Small intestine (tissue), 7 donors: ENCODE data around the gene PLCB4. TPM values are rescaled to one million over a fixed set of nuclear protein-coding genes. Genes with fewer than 3 reads are reported as not detected.

ENCODE experiments used
- DNase-seq, 2 donors: peaks; one replicate each; pipeline versions ENCODE4 v3.0.0 to v3.0.0-alpha.2; 2013
- FAIRE-seq: peaks from 2 replicates; lab custom pipeline; 2012; peaks lifted over from hg19 to GRCh38; lab: Jason Lieb, UNC
- H3K27ac ChIP-seq, 3 donors: one replicate each; pipeline ENCODE4 v1.5.1; 2013; ENCODE audit warnings: low read length in 2 of 3, mild to moderate bottlenecking in 2 of 3, control low read depth in 1 of 3, inconsistent platforms in 1 of 3, low read depth in 1 of 3, moderate library complexity in 1 of 3
- H3K27me3 ChIP-seq, 3 donors: one replicate each; pipeline ENCODE4 v1.6.1; 2013; ENCODE audit warnings: low read length in 3 of 3, inconsistent platforms in 1 of 3; ENCODE audit not compliant: control insufficient read depth in 3 of 3, insufficient read depth in 3 of 3
- H3K36me3 ChIP-seq, 3 donors: one replicate each; pipeline ENCODE4 v1.6.1; 2013; ENCODE audit warnings: low read length in 3 of 3, inconsistent platforms in 1 of 3, low read depth in 1 of 3, mild to moderate bottlenecking in 1 of 3, moderate library complexity in 1 of 3; ENCODE audit not compliant: control insufficient read depth in 3 of 3, insufficient read depth in 2 of 3
- H3K4me1 ChIP-seq, 3 donors: one replicate each; pipeline ENCODE4 v1.6.1; 2013; ENCODE audit warnings: low read length in 2 of 3, inconsistent platforms in 1 of 3, low read depth in 1 of 3, mild to moderate bottlenecking in 1 of 3, moderate library complexity in 1 of 3; ENCODE audit not compliant: control insufficient read depth in 3 of 3, insufficient read depth in 2 of 3
- H3K4me3 ChIP-seq, 3 donors: one replicate each; pipeline ENCODE4 v1.5.1; 2013; ENCODE audit warnings: low read length in 3 of 3, control low read depth in 1 of 3, inconsistent platforms in 1 of 3, low read depth in 1 of 3, mild to moderate bottlenecking in 1 of 3, moderate library complexity in 1 of 3
- H3K9me3 ChIP-seq, 2 donors: one replicate each; pipeline ENCODE4 v1.6.1; 2013; ENCODE audit warnings: low read depth in 1 of 2, low read length in 1 of 2; ENCODE audit not compliant: control insufficient read depth in 2 of 2, insufficient read depth in 1 of 2
- WGBS, 3 donors: extraction: QIAGEN DNeasy Blood & Tissue Kit; methylation state at CpG; one replicate each; pipeline ENCODE4 v1.1.7; 2013; 5-methylcytosine and 5-hydroxymethylcytosine counted together
- polyA plus RNA-seq, 4 donors: library from polyadenylated mRNA; stranded (reverse) in 3 of 4; unstranded in 1 of 4; fragments of 200-250 nt in 3 of 4; fragments of 120-200 nt in 1 of 4; gene quantifications; one replicate each; pipeline versions ENCODE4 v1.2.1 to v1.2.3, GENCODE V29; 2013
- donor health status: healthy with polysubstance abuse.
- donor health status: control.
- donor health status: control.
- donor health status: Bipolar disorder and iron deficiency.
- donor health status: healthy.

The PLCB4 gene
- polyA plus RNA-seq, 4 donors, result under 0.01 to 14.4 (median 3.4) TPM

DNA sequence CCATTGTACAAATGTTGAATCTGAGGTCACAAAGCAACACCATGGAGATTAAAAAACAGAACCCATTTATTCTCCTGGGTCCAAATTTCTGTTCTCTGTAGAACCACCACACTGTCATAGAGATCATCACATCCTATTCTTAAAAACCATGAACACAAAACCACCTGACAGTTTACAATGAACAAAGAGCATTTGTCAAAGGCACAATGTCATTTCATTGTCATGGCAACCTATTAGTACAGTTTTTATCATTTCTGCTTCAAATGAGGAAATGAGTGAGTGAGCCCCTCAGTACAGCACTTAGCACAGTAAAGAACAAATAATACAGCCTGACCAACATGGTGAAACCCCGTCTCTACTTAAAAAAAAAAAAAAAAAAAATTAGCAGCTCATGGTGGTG, 422.4 kb downstream of the PLCB4 start:
- DNase-seq (no peak), FAIRE-seq (no peak)
- WGBS, 3 donors, result 76 to 92% (median 80%) methylated on average over 1 of the region's 1 CpG
- no peaks in the 10 kb centered on the region for H3K36me3 ChIP-seq
- peaks cover 0 to 3% of the 10 kb centered on the region in 2 donors for H3K9me3 ChIP-seq
- no peak overlapping the region for H3K4me3 ChIP-seq
- no peaks in the 10 kb centered on the region for H3K4me1 ChIP-seq
- no peak overlapping the region for H3K27ac ChIP-seq
- H3K27me3 ChIP-seq, result no peaks in the 10 kb centered on the region

DNA sequence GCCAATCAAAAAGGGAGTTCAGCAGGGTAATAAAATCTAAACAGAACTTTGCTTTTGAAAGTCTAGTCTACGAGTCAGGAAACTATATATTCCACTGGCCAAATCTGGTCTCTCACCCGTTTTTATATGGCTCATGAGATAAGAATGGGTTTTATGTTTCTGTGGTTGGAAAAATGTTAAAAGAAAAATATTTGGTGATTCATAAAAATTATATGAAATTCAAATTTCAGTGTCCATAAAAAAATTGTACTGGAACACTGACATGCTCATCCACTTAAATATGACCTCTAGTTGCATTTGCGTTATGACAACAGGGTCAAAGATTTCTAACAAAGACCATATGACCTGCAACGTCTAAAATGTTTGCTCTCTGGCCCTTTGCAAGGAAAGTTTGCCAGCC, 423.2 kb downstream of the PLCB4 start:
- FAIRE-seq (no peak), DNase-seq (no peak)
- Histone ChIP-seq H3K9me3 (peaks cover 0 to 3% of the 10 kb centered on the region in 2 donors), H3K4me3 (no peak overlapping the region), H3K4me1 (no peaks in the 10 kb centered on the region), H3K36me3 (no peaks in the 10 kb centered on the region), H3K27me3 (no peaks in the 10 kb centered on the region), H3K27ac (no peak overlapping the region)
- 36 to 62% (median 41%) methylated on average over 4 of the region's 4 CpGs for WGBS, 3 donors

DNA sequence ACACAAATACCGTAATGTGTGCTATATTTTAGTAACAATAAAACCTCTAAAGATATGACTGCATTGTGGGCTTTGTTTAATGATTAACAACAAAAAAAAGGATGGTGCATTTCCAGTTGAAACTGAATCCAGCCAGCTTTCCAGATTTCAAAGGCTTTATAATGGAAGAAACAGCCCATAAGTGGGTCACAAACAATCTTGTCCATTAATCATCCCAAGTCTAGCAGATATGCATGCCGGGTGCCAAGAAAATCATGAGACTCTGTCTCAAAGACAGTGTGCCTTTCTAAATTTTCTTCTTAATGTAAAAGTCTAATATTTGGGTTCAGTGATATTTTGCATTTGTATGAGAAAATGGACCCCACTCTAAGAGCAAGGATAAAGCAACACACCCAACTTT, 424.9 kb downstream of the PLCB4 start:
- Histone ChIP-seq H3K27me3 (no peaks in the 10 kb centered on the region), H3K4me1 (no peaks in the 10 kb centered on the region), H3K27ac (no peak overlapping the region), H3K4me3 (no peak overlapping the region), H3K36me3 (no peaks in the 10 kb centered on the region), H3K9me3 (peaks cover 0 to 3% of the 10 kb centered on the region in 2 donors)
- DNase-seq (no peak), FAIRE-seq (no peak)
- WGBS, 3 donors, result 19 to 57% (median 41%) methylated on average over 2 of the region's 2 CpGs

DNA sequence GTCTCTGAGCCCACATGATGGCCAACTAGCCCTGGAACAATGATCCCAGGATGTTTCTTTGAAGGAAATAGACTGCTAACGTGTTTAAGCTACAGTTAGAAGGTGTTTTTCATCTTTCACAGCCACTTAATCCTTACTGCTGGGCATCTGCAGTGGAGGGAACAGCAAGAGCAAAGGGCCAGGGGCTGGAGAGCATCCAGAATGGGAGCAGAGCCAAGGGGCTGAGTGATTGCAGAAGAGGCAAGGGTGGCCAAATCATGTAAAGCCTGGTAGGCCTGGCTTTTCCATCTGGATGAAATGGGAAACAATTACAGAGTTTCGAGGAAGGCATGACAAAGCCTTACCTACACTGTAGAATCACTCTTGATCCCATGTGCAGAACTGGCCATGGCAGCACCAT, 426.8 kb downstream of the PLCB4 start:
- WGBS, 3 donors, result 45 to 71% (median 57%) methylated on average over 2 of the region's 2 CpGs
- H3K9me3 ChIP-seq, result peaks cover 0 to 3% of the 10 kb centered on the region in 2 donors
- no peak for FAIRE-seq
- H3K4me1 ChIP-seq, result no peaks in the 10 kb centered on the region
- no peaks in the 10 kb centered on the region for H3K36me3 ChIP-seq
- H3K27ac ChIP-seq, result no peak overlapping the region
- no peaks in the 10 kb centered on the region for H3K27me3 ChIP-seq
- DNase-seq, result no peak
- H3K4me3 ChIP-seq, result no peak overlapping the region

DNA sequence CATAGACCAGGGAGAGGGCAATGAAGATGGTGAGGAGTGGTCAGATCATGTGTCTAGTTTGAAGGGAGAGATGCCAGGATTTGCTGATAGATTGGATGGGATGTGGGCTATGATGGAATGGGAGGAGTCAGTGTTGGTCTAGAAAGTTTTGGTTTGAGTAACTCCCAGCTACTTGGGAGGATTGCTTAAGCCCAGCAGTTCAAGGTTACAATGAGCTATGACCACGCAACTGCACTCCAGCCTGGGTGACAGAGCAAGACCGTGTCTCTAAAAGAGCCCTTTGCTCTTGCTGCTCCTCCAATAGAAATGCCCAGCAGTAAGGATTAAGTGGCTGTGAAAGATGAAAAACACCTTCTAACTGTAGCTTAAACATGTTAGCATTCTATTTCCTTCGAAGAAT, 427.3 kb downstream of the PLCB4 start:
- Histone ChIP-seq H3K4me1 (no peaks in the 10 kb centered on the region), H3K27ac (no peak overlapping the region), H3K27me3 (no peaks in the 10 kb centered on the region), H3K9me3 (peaks cover 0 to 3% of the 10 kb centered on the region in 2 donors), H3K4me3 (no peak overlapping the region), H3K36me3 (no peaks in the 10 kb centered on the region)
- no peak for DNase-seq
- no peak for FAIRE-seq
- 74 to 80% (median 76%) methylated on average over 3 of the region's 3 CpGs for WGBS, 3 donors

DNA sequence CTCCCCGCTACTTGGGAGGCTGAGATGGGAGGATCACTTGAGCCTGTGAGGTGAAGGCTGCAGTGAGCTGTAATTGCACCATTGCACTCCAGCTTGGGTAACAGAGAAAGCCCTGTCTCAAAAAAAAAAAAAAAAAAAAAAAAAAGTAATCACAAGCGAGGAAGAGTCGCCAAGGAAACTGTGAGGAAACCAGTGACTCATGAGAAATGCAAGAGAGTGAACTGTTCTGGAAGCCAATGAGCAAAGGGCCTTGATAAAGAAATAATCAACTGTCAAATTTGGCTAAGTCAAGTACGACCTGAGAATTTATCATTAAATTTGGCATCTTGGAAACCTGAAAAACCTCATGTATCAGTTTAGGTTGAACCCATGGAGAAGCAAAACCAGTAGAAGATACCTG, 429.4 kb downstream of the PLCB4 start:
- WGBS, 3 donors, result 70 to 83% (median 79%) methylated on average over 4 of the region's 4 CpGs

DNA sequence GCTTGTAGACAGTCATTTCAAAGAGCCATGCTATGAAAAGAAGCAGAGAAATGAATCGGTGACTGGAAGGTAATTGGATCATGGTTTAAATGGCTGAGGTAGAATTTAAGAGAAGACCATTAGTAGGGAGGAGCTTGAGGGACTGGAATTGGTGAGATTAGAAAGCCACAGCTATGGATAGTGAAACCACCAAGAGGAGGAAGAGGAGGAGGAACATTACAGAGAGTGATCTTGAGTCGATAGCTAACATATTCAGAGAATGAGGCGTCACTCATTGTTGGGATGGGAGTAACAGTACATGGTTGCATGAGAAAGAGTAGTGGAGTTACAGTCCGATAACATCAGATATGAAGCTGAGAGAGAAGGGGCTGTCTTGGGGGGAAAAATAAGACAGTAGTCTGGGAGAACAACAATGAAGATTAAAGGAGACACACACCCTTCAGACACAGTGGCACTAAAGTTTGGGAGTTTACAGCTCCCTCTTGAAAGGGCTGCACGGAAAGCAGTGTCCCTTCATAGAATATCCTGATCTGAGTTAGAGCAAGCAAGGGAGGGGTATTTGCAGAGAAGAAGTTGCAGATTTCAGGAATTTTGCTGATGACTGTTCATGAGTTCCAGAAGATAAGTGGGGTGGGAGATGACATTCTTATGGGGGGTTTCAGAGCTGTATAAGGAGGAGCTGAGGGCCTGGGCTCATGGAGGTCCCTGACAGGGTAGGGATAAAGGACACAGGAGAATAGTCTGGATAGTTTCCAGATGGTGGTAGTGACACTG, 430.4 kb downstream of the PLCB4 start:
- Histone ChIP-seq H3K27ac (no peak overlapping the region), H3K27me3 (peaks cover 0 to 6% (median 0%) of the 10 kb centered on the region in 3 donors), H3K36me3 (no peaks in the 10 kb centered on the region), H3K4me1 (no peaks in the 10 kb centered on the region), H3K9me3 (peaks cover 0 to 3% of the 10 kb centered on the region in 2 donors), H3K4me3 (no peak overlapping the region)
- FAIRE-seq (no peak), DNase-seq (no peak)
- 84 to 93% (median 87%) methylated on average over 5 of the region's 5 CpGs for WGBS, 3 donors

More for the DNA sequence above, 429.4 kb downstream of the PLCB4 start:
- DNase-seq, result no peak
- Histone ChIP-seq H3K4me1 (no peaks in the 10 kb centered on the region), H3K27ac (no peak overlapping the region), H3K27me3 (no peaks in the 10 kb centered on the region), H3K36me3 (no peaks in the 10 kb centered on the region), H3K4me3 (no peak overlapping the region), H3K9me3 (peaks cover 0 to 3% of the 10 kb centered on the region in 2 donors)
- no peak for FAIRE-seq

DNA sequence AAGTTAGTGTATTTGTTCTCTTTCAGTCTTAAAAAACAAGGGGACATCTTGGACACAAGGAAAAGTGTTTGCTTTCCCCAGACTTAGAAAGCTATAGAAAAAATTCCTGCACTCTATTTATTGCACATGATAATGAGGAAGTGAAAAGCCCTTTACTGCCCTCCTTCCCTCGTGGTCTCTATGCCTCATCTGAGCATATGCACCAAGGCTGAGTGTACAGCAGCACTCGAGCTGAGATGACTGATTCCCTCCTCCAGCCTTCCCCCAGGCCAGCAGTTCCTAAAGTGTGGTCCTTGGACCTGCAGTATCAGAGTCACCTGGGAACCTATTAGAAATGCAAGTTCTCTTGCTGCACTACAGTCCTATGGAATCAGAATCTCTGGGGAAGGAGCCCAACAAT, 431.2 kb downstream of the PLCB4 start:
- WGBS, 3 donors, result 5 to 18% (median 5%) methylated on average over 2 of the region's 2 CpGs
- DNase-seq (peak in 1 of 2 donors; percentile 58), FAIRE-seq (no peak)

More for the DNA sequence above, 431.2 kb downstream of the PLCB4 start:
- peaks cover 0 to 3% of the 10 kb centered on the region in 2 donors for H3K9me3 ChIP-seq
- H3K36me3 ChIP-seq, result no peaks in the 10 kb centered on the region
- peaks cover 0 to 11% (median under 1%) of the 10 kb centered on the region in 3 donors for H3K27me3 ChIP-seq
- no peaks in the 10 kb centered on the region for H3K4me1 ChIP-seq
- no peak overlapping the region for H3K4me3 ChIP-seq
- no peak overlapping the region for H3K27ac ChIP-seq
